IMR-90 (cell line): ENCODE results near the gene CEACAM20. TPM values are rescaled to one million over a fixed set of nuclear protein-coding genes. Genes with fewer than 3 reads are reported as not detected.

Experiments
- ATAC-seq: fragments of 200-7000 bp; cut with Tn5 transposase; 2 replicates; pipeline ENCODE4 v1.9.1; 2020; ENCODE audit warnings: low read depth, mild to moderate bottlenecking, moderate library complexity
- BruUV-seq: library from RNA; stranded (reverse); fragments of 400-500 nt; replicated peaks from 2 replicates; lab custom pipeline; 2021; lab: Mats Ljungman, UMichigan
- CTCF ChIA-PET: fragments of 300-600 bp; formaldehyde crosslinking; extraction: SDS; loops from one replicate; lab custom pipeline; 2021; ENCODE audit warnings: antibody characterized with exemption; lab: Yijun Ruan, JAX
- POLR2A ChIA-PET: fragments of 300-600 bp; sonication (Branson Sonifier 250); formaldehyde crosslinking; loops from one replicate; lab custom pipeline; 2022; ENCODE audit warnings: antibody characterized with exemption; ENCODE audit not compliant: unreplicated experiment; lab: Charles Lee
- DNase-seq: peaks from one replicate; pipeline ENCODE4 v3.0.0; 2013
- H2AFZ ChIP-seq: replicated peaks from 2 replicates; pipeline ENCODE3; 2013; ENCODE audit warnings: low read length, mild to moderate bottlenecking; ENCODE audit not compliant: poor library complexity
- H2AK5ac ChIP-seq: 2 replicates; pipeline ENCODE4 v1.6.1; 2013; ENCODE audit warnings: low read depth, low read length, inconsistent platforms
- H2AK9ac ChIP-seq: replicated peaks from 2 replicates; pipeline ENCODE3; 2013; ENCODE audit warnings: mild to moderate bottlenecking, low read depth, low read length, moderate library complexity; ENCODE audit not compliant: poor library complexity
- H2BK120ac ChIP-seq: 2 replicates; pipeline ENCODE4 v1.6.1; 2013; ENCODE audit warnings: low read depth, low read length, inconsistent platforms
- H2BK15ac ChIP-seq: 3 replicates; pipeline ENCODE4 v1.6.1; 2013; ENCODE audit warnings: low read depth, low read length, inconsistent platforms
- H2BK20ac ChIP-seq: 2 replicates; pipeline ENCODE4 v1.6.1; 2013; ENCODE audit warnings: low read depth, mild to moderate bottlenecking, inconsistent platforms, low read length, moderate library complexity
- H2BK5ac ChIP-seq: 2 replicates; pipeline ENCODE4 v1.6.1; 2013; ENCODE audit warnings: mild to moderate bottlenecking, low read depth, low read length, inconsistent platforms; ENCODE audit not compliant: poor library complexity, severe bottlenecking
- H3K14ac ChIP-seq: replicated peaks from 2 replicates; pipeline ENCODE4 v1.6.1; 2013; ENCODE audit warnings: low read depth, low read length, inconsistent platforms
- H3K18ac ChIP-seq: 2 replicates; pipeline ENCODE4 v1.6.1; 2013; ENCODE audit warnings: low read depth, low read length, control low read depth
- H3K23ac ChIP-seq: 2 replicates; pipeline ENCODE4 v1.6.1; 2013; ENCODE audit warnings: low read depth, low read length, inconsistent platforms
- H3K27ac ChIP-seq: 2 replicates; pipeline ENCODE4 v1.5.1; 2013; ENCODE audit warnings: mild to moderate bottlenecking, control low read depth, low read length; ENCODE audit not compliant: insufficient read depth
- H3K27me3 ChIP-seq: 2 replicates; pipeline ENCODE4 v1.6.1; 2013; ENCODE audit warnings: low read length; ENCODE audit not compliant: control insufficient read depth, insufficient read depth
- H3K36me3 ChIP-seq: 2 replicates; pipeline ENCODE4 v1.6.1; 2013; ENCODE audit warnings: low read length, mixed read lengths; ENCODE audit not compliant: control insufficient read depth, insufficient read depth
- H3K4ac ChIP-seq: 2 replicates; pipeline ENCODE4 v1.6.1; 2013; ENCODE audit warnings: low read depth, low read length, inconsistent platforms
- H3K4me1 ChIP-seq: 2 replicates; pipeline ENCODE4 v1.6.1; 2013; ENCODE audit warnings: low read length, mixed read lengths; ENCODE audit not compliant: control insufficient read depth, insufficient read depth
- H3K4me2 ChIP-seq: 2 replicates; pipeline ENCODE4 v1.6.1; 2013; ENCODE audit warnings: low read depth, mild to moderate bottlenecking, control low read depth, low read length, moderate library complexity
- H3K4me3 ChIP-seq: 2 replicates; pipeline ENCODE4 v1.5.1; 2013; ENCODE audit warnings: low read depth, mild to moderate bottlenecking, control low read depth, low read length, moderate library complexity; ENCODE audit not compliant: insufficient read depth
- H3K56ac ChIP-seq: 2 replicates; pipeline ENCODE4 v1.6.1; 2013; ENCODE audit warnings: low read length, inconsistent platforms; ENCODE audit not compliant: insufficient read depth; ENCODE audit errors: extremely low read depth
- H3K79me1 ChIP-seq, 2 experiments: 2 replicates each; pipeline ENCODE4 v1.6.1; 2013; ENCODE audit warnings: low read length in 2 of 2, inconsistent platforms in 1 of 2, low read depth in 1 of 2
- H3K9ac ChIP-seq: 2 replicates; pipeline ENCODE4 v1.6.1; 2013; ENCODE audit warnings: low read depth, low read length, control low read depth
- H3K9me1 ChIP-seq: 2 replicates; pipeline ENCODE4 v1.6.1; 2013; ENCODE audit warnings: low read length, inconsistent platforms; ENCODE audit not compliant: insufficient read depth
- H3K9me3 ChIP-seq: 2 replicates; pipeline ENCODE4 v1.6.1; 2013; ENCODE audit warnings: low read length; ENCODE audit not compliant: control insufficient read depth, insufficient read depth
- H4K20me1 ChIP-seq: 2 replicates; pipeline ENCODE4 v1.6.1; 2013; ENCODE audit warnings: low read length, inconsistent platforms; ENCODE audit not compliant: insufficient read depth
- H4K5ac ChIP-seq: 2 replicates; pipeline ENCODE4 v1.6.1; 2013; ENCODE audit warnings: mild to moderate bottlenecking, low read depth, low read length, control low read depth
- H4K8ac ChIP-seq, 2 experiments: 2 replicates each; pipeline ENCODE4 v1.6.1; 2013; ENCODE audit warnings: low read depth in 2 of 2, low read length in 2 of 2, control low read depth in 1 of 2, inconsistent platforms in 1 of 2
- H4K91ac ChIP-seq: 2 replicates; pipeline ENCODE4 v1.6.1; 2013; ENCODE audit warnings: low read depth, low read length, inconsistent platforms; ENCODE audit not compliant: insufficient read depth
- BHLHE40 ChIP-seq: fragments of 150-350 bp; IDR thresholded peaks from 2 replicates; pipeline ENCODE4 v1.6.1; 2016; ENCODE audit warnings: mild to moderate bottlenecking, low read depth, low read length
- CHD1 ChIP-seq: IDR thresholded peaks from 2 replicates; pipeline ENCODE4 v1.6.1; 2012; ENCODE audit warnings: low read depth, low read length, improper control_type of control experiment
- NFE2L2 ChIP-seq: fragments of 150-350 bp; IDR thresholded peaks from 2 replicates; pipeline ENCODE4 v1.6.1; 2016; ENCODE audit warnings: low read depth, mild to moderate bottlenecking, low read length
- POLR2A ChIP-seq: IDR thresholded peaks from 2 replicates; pipeline ENCODE4 v1.6.1; 2012; ENCODE audit warnings: mild to moderate bottlenecking, low read depth, low read length
- USF2 ChIP-seq: fragments of 150-350 bp; IDR thresholded peaks from 2 replicates; pipeline ENCODE4 v1.6.1; 2017; ENCODE audit warnings: mild to moderate bottlenecking, antibody characterized with exemption, low read length, low read depth
- WGBS, 2 experiments: methylation state at CpG; one replicate each; pipeline versions ENCODE4 v1.1.5 to v1.1.7; 2013; ENCODE audit warnings: missing lambda C conversion rate in 2 of 2; ENCODE audit not compliant: insufficient read length in 1 of 2; ENCODE audit errors: extremely low coverage in 2 of 2; 5-methylcytosine and 5-hydroxymethylcytosine counted together
- dilution Hi-C: fragments of 300-500 bp; cut with HindIII; formaldehyde crosslinking; loops from one replicate; pipeline ENCODE4 v1.14.3; 2018; ENCODE audit warnings: low sequenced_read_pairs; ENCODE audit not compliant: unreplicated experiment
- in situ Hi-C: fragments of 300-500 bp; cut with MboI; formaldehyde crosslinking; loops from 3 replicates; pipeline ENCODE4 v1.14.3; 2019; ENCODE audit warnings: low sequenced_read_pairs, inconsistent platforms, mixed read lengths
- intact Hi-C: fragments of 100-400 bp; cut with micrococcal nuclease; formaldehyde crosslinking; loops from 2 replicates; pipeline ENCODE4 v1.10.0; 2022
- polyA plus RNA-seq, 3 experiments: library from polyadenylated mRNA; depleted of rRNA; stranded (reverse); fragments of >200 nt; gene quantifications; 2 replicates each; pipeline ENCODE4 v1.2.3, GENCODE V29; 2012; ENCODE audit warnings: low replicate concordance in 1 of 3
- total RNA-seq: library from RNA; depleted of rRNA; stranded (reverse); fragments of >200 nt; gene quantifications from 2 replicates; pipeline ENCODE4 v1.2.3, GENCODE V29; 2012

The CEACAM20 gene
- total and polyA plus RNA-seq, 2 of the 4 experiments (the other 2 are of a cell fraction) = not detected

DNA sequence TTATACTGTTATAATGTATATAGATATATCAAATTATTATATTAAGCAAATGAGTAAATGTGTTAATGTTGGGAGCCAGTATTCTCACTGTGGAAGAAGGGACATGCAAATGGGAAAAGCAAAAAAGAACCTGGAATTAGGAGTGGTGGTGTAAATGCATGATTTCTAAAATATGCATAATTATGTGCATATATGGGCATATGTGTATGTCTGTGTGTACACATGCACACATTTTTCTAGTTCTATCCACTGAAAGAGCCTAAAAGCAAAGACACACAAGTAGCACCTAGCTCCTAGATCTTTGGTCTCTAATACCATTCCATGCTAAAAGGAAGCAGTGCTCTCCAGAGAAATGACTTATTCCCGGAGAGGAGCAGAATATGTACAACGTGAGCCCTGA is 38.3 kb upstream of the CEACAM20 start:
- intact Hi-C loops (no loop called here), dilution Hi-C loops (no loop called here), in situ Hi-C loops (loop anchor here (25.0 kb wide), 1 partner anchor 220 kb away; the partner anchor contains the start of gene CBLC)
- no peak overlapping the region for H4K8ac ChIP-seq
- H3K23ac ChIP-seq = no peak overlapping the region
- H3K79me1 ChIP-seq = no peaks in the 10 kb centered on the region
- no peak overlapping the region for H2BK5ac ChIP-seq
- H2BK20ac ChIP-seq = no peak overlapping the region
- H3K36me3 ChIP-seq = no peaks in the 10 kb centered on the region
- peaks cover 3% of the 10 kb centered on the region; the same call in 1 of the 2 replicates for H3K4me1 ChIP-seq
- no peak overlapping the region for H3K56ac ChIP-seq
- H2AK5ac ChIP-seq = no peak overlapping the region
- H3K14ac ChIP-seq = no peak overlapping the region
- no peak overlapping the region for H3K4me2 ChIP-seq
- no peak overlapping the region for H4K5ac ChIP-seq
- ATAC-seq (no peak), DNase-seq (no peak)
- H3K9me3 ChIP-seq = no peaks in the 10 kb centered on the region
- H2AFZ ChIP-seq = no peak overlapping the region
- WGBS, 2 experiments = no CpG with 5 or more reads among the region's 2 CpGs
- H4K91ac ChIP-seq = no peak overlapping the region
- H2BK15ac ChIP-seq = no peak overlapping the region
- no peaks in the 10 kb centered on the region for H4K20me1 ChIP-seq
- H3K18ac ChIP-seq = no peak overlapping the region
- no peak overlapping the region for H3K4ac ChIP-seq
- CTCF ChIA-PET = no interaction called here
- H3K9me1 ChIP-seq = no peaks in the 10 kb centered on the region
- no peak overlapping the region for H3K9ac ChIP-seq
- TF ChIP-seq POLR2A (no peak), BHLHE40 (no peak), NFE2L2 (no peak), USF2 (no peak), CHD1 (no peak)
- BruUV-seq = no TSS peak
- POLR2A ChIA-PET = no interaction called here
- no peak overlapping the region for H3K4me3 ChIP-seq
- H3K27ac ChIP-seq = no peak overlapping the region
- no peak overlapping the region for H2AK9ac ChIP-seq
- H3K27me3 ChIP-seq = peaks cover 12% of the 10 kb centered on the region
- no peak overlapping the region for H2BK120ac ChIP-seq
